Measurements from ENCODE around the gene CRAMP1.

Gene CRAMP1

GRCh38 chr16:1639282-1639681, 27.1 kb downstream of the CRAMP1 start:
- no peak for TF ChIP-seq CTCF (conservative IDR thresholded peaks at IDR 0.05; ENCODE audit: low read depth, low read length)
- H3K4me3 ChIP-seq (ENCODE audit: low read depth, low read length) = no peak overlapping the region
- no peak for DNase-seq (ENCODE audit: low read depth)

DNA sequence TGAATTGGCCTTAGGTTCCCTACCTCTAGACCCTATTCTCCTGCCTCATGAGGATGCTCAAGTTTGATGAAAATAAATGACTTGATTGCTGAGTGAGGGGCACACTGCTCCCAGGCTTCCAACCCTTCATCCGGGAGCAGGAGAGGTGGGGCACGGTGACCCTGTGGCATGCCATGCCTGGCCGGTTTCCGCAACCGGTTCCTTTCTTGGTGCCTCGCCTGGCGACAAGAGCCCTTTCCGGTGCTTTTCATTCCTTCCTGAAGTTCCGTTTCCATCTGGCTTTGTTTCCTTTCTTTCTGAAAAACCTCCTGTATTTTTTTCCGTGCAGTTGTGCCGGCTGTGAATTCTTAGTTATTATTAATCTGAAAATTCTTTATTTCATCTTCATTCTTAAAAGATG, 27.7 kb downstream of the CRAMP1 start:
- DNase-seq (ENCODE audit: low read depth) = no peak
- H3K4me3 ChIP-seq (ENCODE audit: low read depth, low read length) = no peak overlapping the region
- no peak for TF ChIP-seq CTCF (conservative IDR thresholded peaks at IDR 0.05; ENCODE audit: low read depth, low read length)

DNA sequence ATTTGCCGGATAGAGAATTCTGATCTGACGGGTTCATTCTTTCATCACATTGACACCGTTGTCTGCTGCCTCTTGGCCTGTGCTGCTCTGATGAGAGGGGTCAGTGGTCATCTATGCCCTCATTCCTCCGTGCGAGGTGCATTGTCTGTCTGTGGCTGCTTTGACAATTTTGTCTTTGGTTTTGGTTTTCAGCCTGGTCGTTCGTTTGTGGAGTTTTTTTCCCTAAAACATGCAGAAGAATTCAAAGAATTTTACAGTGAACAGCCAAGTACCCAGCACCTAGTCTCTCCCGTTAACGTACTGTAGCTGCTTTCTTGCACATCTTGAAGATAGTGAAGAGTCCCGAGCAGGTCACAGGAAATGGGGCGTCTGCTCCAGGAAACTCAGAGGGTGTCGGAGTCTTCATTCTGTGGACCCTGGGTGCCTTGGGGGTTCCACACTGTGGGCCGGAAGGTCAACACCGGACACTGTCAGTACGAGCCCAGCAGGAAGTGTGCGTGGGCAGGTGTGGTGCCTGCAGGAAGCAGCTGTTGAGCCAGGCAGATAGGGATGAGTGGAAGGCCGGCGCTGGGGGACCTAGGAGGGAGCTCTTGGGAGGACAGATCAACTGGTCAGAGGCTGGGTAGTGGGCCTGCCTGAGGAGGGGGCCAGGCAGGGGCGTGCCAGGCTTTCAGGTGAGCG, 28.2 kb downstream of the CRAMP1 start:
- TF ChIP-seq CTCF (conservative IDR thresholded peaks at IDR 0.05; ENCODE audit: low read depth, low read length) = no peak
- H3K4me3 ChIP-seq (ENCODE audit: low read depth, low read length) = no peak overlapping the region
- DNase-seq (ENCODE audit: low read depth) = peak; percentile 23

DNA sequence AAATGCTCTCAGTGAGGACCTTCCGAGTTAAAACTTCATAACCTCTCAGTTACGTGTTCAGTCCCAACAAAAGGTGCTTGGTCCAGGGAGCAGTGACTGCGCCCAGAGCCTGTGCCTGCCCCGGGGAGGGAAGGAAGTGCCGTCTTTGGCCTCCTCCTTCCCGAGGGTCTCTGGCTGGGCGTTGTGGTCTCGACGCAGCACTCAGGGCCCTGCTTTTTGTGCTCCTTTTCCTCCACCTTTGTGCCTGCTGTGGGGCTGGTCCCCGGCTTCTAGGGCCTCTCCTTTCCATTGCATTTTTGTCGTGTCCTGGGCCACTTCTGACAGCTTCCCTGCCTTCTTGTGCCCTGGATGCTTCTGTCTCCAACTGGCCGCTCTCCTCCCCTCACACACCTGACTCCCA, 29.1 kb downstream of the CRAMP1 start:
- no peak overlapping the region for H3K4me3 ChIP-seq (ENCODE audit: low read depth, low read length)
- DNase-seq (ENCODE audit: low read depth) = no peak
- no peak for TF ChIP-seq CTCF (conservative IDR thresholded peaks at IDR 0.05; ENCODE audit: low read depth, low read length)

- no peak for DNase-seq (ENCODE audit: low read depth)
- H3K4me3 ChIP-seq (ENCODE audit: low read depth, low read length) = no peak overlapping the region
- no peak for TF ChIP-seq CTCF (conservative IDR thresholded peaks at IDR 0.05; ENCODE audit: low read depth, low read length)
Observed at GRCh38 chr16:1642148-1642547, 30.0 kb downstream of the CRAMP1 start.

DNA sequence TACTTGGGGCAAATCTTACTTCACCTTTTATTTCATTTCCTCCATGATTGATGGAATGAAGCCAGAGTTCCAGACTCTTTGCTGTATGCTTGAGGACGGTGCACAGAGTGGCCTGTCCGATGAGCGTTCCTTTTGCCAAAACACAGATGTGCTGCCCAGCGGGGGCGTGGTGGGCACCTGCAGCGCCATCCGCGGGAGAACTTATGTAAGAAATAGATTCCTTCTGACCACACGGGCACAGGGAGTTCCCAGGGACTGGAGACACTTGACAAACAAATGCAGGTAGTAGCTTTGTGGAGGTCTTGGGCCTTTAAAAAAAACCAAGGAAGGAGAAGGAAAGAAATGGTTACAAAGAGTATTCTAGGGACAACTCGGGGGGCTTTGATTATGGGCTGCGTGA, 30.6 kb downstream of the CRAMP1 start:
- TF ChIP-seq CTCF (conservative IDR thresholded peaks at IDR 0.05; ENCODE audit: low read depth, low read length) = no peak
- no peak for DNase-seq (ENCODE audit: low read depth)
- no peak overlapping the region for H3K4me3 ChIP-seq (ENCODE audit: low read depth, low read length)

GRCh38 chr16:1643521-1643920, 31.4 kb downstream of the CRAMP1 start:
- no peak for TF ChIP-seq CTCF (conservative IDR thresholded peaks at IDR 0.05; ENCODE audit: low read depth, low read length)
- DNase-seq (ENCODE audit: low read depth) = no peak
- no peak overlapping the region for H3K4me3 ChIP-seq (ENCODE audit: low read depth, low read length)
